Heart left ventricle (tissue), 13 donors: Measurements from ENCODE around the gene CPXM2.

Experiments used
- CTCF ChIP-seq, 12 donors: fragments of 200-600 bp; sonication (generic) in 4 of 12; IDR thresholded peaks; one replicate each; pipeline versions ENCODE4 v1.5.0 to v1.8.0; 2018 to 2022; ENCODE audit warnings: antibody characterized with exemption in 12 of 12, mild to moderate bottlenecking in 5 of 12
- POLR2A ChIP-seq, 2 donors: fragments of 450-650 bp; IDR thresholded peaks; one replicate each; pipeline ENCODE4 v1.6.1; 2017; ENCODE audit warnings: antibody characterized with exemption in 2 of 2, mild to moderate bottlenecking in 2 of 2, moderate library complexity in 2 of 2
- donor health status: ischemic (EF 13 %, LVEDD 7.1; RV severe dilation, severe dysfunction).
- donor health status: DM: no; HTN: yes; CAD: no.
- donor health status: DM: no; HTN: no; CAD: no.
- donor health status: ischemic (EF 25% LVEDD 6.9; RV normal size, moderate dysfunction).
- donor health status: ischemic (EF 25% LVEDD 5.7; RV mildly dilated, moderate dysfunction).
- donor health status: ischemic (EF 35%, LVEDD 5.7; RV mildly dilated, moderate dysfunction).
- donor health status: nonischemic (EF 11% LVEDD 7.7; RV severe dilation, severe dysfunction).
- donor health status: DM: yes; HTN: yes; CAD: no.
- donor health status: PGD.
- donor health status: ischemic (EF 29% LVEDD 5.4; RV normal size, mild dysfunction).
- donor health status: nonischemic (EF 23%, LVEDD 6.1; RV moderate dilation, normal function).

GRCh38 chr10:123704076-123704475, 187.5 kb downstream of the CPXM2 start:
- TF ChIP-seq POLR2A (IDR thresholded peaks at IDR 0.05) (no peak), CTCF (IDR thresholded peaks at IDR 0.05) (no peak)
